ENCODE results near the gene ACTR2. TPM values are rescaled to one million over a fixed set of nuclear protein-coding genes. Genes with fewer than 3 reads are reported as not detected.
A peak's percentile ranks its signal among the peaks of the same experiment; 100 is the strongest.

ACTR2 gene
- total and polyA plus RNA-seq, 9 of the 15 experiments (the other 6 are each of a cell fraction or from before 2014, with no cell fraction given) = 47.3 to 239 (median 108) TPM

DNA sequence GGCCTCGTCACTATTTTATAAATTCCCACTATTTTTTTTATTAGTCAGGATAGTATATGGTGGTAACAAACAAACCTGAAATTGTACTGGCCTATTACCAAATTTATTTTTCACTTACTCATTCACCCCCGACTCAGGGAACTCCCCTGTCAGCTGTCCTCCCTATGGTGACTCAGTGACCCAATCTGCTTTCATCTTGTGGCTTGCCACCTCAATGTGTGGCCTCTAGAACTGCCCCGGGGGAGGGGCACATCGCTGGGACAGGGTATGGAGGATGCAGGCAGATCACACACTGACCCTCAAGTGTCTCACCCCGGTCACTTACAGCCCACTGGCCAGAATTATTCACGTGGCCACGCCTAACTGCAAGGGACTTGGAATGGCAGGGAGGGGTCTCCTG lies 71.6 kb downstream of the ACTR2 start (continued):
- TF ChIP-seq, protein P1, sequence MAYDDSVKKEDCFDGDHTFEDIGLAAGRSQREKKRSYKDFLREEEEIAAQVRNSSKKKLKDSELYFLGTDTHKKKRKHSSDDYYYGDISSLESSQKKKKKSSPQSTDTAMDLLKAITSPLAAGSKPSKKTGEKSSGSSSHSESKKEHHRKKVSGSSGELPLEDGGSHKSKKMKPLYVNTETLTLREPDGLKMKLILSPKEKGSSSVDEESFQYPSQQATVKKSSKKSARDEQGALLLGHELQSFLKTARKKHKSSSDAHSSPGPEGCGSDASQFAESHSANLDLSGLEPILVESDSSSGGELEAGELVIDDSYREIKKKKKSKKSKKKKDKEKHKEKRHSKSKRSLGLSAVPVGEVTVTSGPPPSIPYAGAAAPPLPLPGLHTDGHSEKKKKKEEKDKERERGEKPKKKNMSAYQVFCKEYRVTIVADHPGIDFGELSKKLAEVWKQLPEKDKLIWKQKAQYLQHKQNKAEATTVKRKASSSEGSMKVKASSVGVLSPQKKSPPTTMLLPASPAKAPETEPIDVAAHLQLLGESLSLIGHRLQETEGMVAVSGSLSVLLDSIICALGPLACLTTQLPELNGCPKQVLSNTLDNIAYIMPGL (CRISPR knock-in tag; IDR thresholded peaks at IDR 0.05) = no peak
- TF ChIP-seq CHD1 (IDR thresholded peaks at IDR 0.05; ENCODE audit: low read length) = no peak
- TF ChIP-seq BRCA1 (IDR thresholded peaks at IDR 0.05) = no peak
- no peak for TF ChIP-seq BRCA1 (CRISPR knock-in tag; IDR thresholded peaks at IDR 0.05)
- TF ChIP-seq CAMTA2 (CRISPR knock-in tag; conservative IDR thresholded peaks at IDR 0.05) = no peak
- peak; percentile 5 for TF ChIP-seq MEIS2 (IDR thresholded peaks at IDR 0.05; ENCODE audit: partially characterized antibody)
- TF ChIP-seq POU5F1 (IDR thresholded peaks at IDR 0.05; ENCODE audit: borderline replicate concordance, low read depth, low read length, partially characterized antibody) = no peak
- TF ChIP-seq KDM4B (IDR thresholded peaks at IDR 0.05; ENCODE audit: borderline replicate concordance in 2 of 2, low read depth in 1 of 2) = no peak
- peak; percentile 9; the same call in 1 of the 2 replicates for TF ChIP-seq MAFF (IDR thresholded peaks at IDR 0.05; ENCODE audit: low read length)
- TF ChIP-seq ZNF316 (IDR thresholded peaks at IDR 0.05) = peak; percentile 24; the same call in 1 of the 2 replicates
- TF ChIP-seq, protein P2, sequence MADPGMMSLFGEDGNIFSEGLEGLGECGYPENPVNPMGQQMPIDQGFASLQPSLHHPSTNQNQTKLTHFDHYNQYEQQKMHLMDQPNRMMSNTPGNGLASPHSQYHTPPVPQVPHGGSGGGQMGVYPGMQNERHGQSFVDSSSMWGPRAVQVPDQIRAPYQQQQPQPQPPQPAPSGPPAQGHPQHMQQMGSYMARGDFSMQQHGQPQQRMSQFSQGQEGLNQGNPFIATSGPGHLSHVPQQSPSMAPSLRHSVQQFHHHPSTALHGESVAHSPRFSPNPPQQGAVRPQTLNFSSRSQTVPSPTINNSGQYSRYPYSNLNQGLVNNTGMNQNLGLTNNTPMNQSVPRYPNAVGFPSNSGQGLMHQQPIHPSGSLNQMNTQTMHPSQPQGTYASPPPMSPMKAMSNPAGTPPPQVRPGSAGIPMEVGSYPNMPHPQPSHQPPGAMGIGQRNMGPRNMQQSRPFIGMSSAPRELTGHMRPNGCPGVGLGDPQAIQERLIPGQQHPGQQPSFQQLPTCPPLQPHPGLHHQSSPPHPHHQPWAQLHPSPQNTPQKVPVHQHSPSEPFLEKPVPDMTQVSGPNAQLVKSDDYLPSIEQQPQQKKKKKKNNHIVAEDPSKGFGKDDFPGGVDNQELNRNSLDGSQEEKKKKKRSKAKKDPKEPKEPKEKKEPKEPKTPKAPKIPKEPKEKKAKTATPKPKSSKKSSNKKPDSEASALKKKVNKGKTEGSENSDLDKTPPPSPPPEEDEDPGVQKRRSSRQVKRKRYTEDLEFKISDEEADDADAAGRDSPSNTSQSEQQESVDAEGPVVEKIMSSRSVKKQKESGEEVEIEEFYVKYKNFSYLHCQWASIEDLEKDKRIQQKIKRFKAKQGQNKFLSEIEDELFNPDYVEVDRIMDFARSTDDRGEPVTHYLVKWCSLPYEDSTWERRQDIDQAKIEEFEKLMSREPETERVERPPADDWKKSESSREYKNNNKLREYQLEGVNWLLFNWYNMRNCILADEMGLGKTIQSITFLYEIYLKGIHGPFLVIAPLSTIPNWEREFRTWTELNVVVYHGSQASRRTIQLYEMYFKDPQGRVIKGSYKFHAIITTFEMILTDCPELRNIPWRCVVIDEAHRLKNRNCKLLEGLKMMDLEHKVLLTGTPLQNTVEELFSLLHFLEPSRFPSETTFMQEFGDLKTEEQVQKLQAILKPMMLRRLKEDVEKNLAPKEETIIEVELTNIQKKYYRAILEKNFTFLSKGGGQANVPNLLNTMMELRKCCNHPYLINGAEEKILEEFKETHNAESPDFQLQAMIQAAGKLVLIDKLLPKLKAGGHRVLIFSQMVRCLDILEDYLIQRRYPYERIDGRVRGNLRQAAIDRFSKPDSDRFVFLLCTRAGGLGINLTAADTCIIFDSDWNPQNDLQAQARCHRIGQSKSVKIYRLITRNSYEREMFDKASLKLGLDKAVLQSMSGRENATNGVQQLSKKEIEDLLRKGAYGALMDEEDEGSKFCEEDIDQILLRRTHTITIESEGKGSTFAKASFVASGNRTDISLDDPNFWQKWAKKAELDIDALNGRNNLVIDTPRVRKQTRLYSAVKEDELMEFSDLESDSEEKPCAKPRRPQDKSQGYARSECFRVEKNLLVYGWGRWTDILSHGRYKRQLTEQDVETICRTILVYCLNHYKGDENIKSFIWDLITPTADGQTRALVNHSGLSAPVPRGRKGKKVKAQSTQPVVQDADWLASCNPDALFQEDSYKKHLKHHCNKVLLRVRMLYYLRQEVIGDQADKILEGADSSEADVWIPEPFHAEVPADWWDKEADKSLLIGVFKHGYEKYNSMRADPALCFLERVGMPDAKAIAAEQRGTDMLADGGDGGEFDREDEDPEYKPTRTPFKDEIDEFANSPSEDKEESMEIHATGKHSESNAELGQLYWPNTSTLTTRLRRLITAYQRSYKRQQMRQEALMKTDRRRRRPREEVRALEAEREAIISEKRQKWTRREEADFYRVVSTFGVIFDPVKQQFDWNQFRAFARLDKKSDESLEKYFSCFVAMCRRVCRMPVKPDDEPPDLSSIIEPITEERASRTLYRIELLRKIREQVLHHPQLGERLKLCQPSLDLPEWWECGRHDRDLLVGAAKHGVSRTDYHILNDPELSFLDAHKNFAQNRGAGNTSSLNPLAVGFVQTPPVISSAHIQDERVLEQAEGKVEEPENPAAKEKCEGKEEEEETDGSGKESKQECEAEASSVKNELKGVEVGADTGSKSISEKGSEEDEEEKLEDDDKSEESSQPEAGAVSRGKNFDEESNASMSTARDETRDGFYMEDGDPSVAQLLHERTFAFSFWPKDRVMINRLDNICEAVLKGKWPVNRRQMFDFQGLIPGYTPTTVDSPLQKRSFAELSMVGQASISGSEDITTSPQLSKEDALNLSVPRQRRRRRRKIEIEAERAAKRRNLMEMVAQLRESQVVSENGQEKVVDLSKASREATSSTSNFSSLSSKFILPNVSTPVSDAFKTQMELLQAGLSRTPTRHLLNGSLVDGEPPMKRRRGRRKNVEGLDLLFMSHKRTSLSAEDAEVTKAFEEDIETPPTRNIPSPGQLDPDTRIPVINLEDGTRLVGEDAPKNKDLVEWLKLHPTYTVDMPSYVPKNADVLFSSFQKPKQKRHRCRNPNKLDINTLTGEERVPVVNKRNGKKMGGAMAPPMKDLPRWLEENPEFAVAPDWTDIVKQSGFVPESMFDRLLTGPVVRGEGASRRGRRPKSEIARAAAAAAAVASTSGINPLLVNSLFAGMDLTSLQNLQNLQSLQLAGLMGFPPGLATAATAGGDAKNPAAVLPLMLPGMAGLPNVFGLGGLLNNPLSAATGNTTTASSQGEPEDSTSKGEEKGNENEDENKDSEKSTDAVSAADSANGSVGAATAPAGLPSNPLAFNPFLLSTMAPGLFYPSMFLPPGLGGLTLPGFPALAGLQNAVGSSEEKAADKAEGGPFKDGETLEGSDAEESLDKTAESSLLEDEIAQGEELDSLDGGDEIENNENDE (IDR thresholded peaks at IDR 0.05; ENCODE audit: low read depth, low read length) = no peak
- no peak for TF ChIP-seq CEBPB (tag; IDR thresholded peaks at IDR 0.05)
- no peak for TF ChIP-seq ZNF561 (CRISPR knock-in tag; conservative IDR thresholded peaks at IDR 0.05)
- no peak for TF ChIP-seq EGR1 (conservative IDR thresholded peaks at IDR 0.05)
- peak; percentile 55 for TF ChIP-seq ARID1B (IDR thresholded peaks at IDR 0.05)

Data from K562 (cell line).